B cell (primary cell): ENCODE measurements around the gene MAP3K6. TPM values are rescaled to one million over a fixed set of nuclear protein-coding genes. Genes with fewer than 3 reads are reported as not detected.

Source experiments
- ATAC-seq: fragments of 200-7000 bp; cut with Tn5 transposase; one replicate; pipeline ENCODE4 v1.10.0; 2021; ENCODE audit warnings: low read depth, mild to moderate bottlenecking, moderate number of reproducible peaks, moderate library complexity
- CTCF ChIA-PET: fragments of 350-600 bp; sonication (Branson Sonifier 250); formaldehyde crosslinking; loops from one replicate; lab custom pipeline; 2021; ENCODE audit warnings: antibody characterized with exemption, inconsistent platforms; lab: Charles Lee
- POLR2A ChIA-PET: fragments of 350-600 bp; sonication (Branson Sonifier 250); formaldehyde crosslinking; loops from one replicate; lab custom pipeline; 2021; ENCODE audit warnings: antibody characterized with exemption; lab: Charles Lee
- DNase-seq: peaks from one replicate; pipeline ENCODE4 v3.0.0; 2013
- H2AFZ ChIP-seq: 2 replicates; pipeline ENCODE4 v1.6.1; 2012; ENCODE audit warnings: mild to moderate bottlenecking, low read depth, low read length; ENCODE audit not compliant: insufficient read depth, poor library complexity, severe bottlenecking
- H3K27ac ChIP-seq, 2 donors: 1 replicate in 1 of 2; 2 replicates in 1 of 2; pipeline ENCODE4 v1.5.1; 2012 to 2013; ENCODE audit warnings: low read length in 2 of 2, mild to moderate bottlenecking in 2 of 2, moderate library complexity in 1 of 2
- H3K27me3 ChIP-seq, 4 experiments: fragments of 200-600 bp in 1 of 4; sonication (generic) in 1 of 4; replicated peaks in 1 of 4; 1 replicate in 2 of 4; 2 replicates in 2 of 4; pipeline versions ENCODE4 v1.6.1 to v1.7.0; 2013 to 2016; ENCODE audit warnings: low read length in 3 of 4, mild to moderate bottlenecking in 2 of 4, mixed read lengths in 1 of 4, moderate library complexity in 1 of 4; ENCODE audit not compliant: insufficient read depth in 4 of 4, control insufficient read depth in 3 of 4; ENCODE audit errors: control extremely low read depth in 1 of 4
- H3K36me3 ChIP-seq, 2 experiments: replicated peaks in 1 of 2; 1 replicate in 1 of 2; 2 replicates in 1 of 2; pipeline versions ENCODE4 v1.6.1 to v1.7.1; 2013; ENCODE audit warnings: low read length in 1 of 2; ENCODE audit not compliant: insufficient read depth in 2 of 2, control insufficient read depth in 1 of 2; ENCODE audit errors: control extremely low read depth in 1 of 2, extremely low read depth in 1 of 2
- H3K4me1 ChIP-seq, 2 donors: fragments of 200-600 bp in 1 of 2; sonication (generic) in 1 of 2; 1 replicate in 1 of 2; 2 replicates in 1 of 2; pipeline versions ENCODE4 v1.5.1 to v1.6.1; 2013 to 2017; ENCODE audit warnings: low read length in 2 of 2; ENCODE audit not compliant: control insufficient read depth in 2 of 2, insufficient read depth in 2 of 2
- H3K4me2 ChIP-seq: replicated peaks from 2 replicates; pipeline ENCODE3; 2012; ENCODE audit warnings: mild to moderate bottlenecking, low read depth, low read length; ENCODE audit not compliant: poor library complexity, severe bottlenecking
- H3K4me3 ChIP-seq, 5 experiments: fragments of 200-600 bp in 1 of 5; sonication (generic) in 1 of 5; 1 replicate in 3 of 5; 2 replicates in 2 of 5; pipeline versions ENCODE4 v1.5.1 to v1.7.0; 2011 to 2016; ENCODE audit warnings: low read length in 4 of 5, mild to moderate bottlenecking in 4 of 5, low read depth in 2 of 5, control low read depth in 1 of 5, moderate library complexity in 1 of 5; ENCODE audit not compliant: insufficient read depth in 1 of 5; ENCODE audit errors: control extremely low read depth in 1 of 5, extremely low read depth in 1 of 5
- H3K79me2 ChIP-seq: fragments of 200-600 bp; sonication (generic); one replicate; pipeline ENCODE4 v1.6.0; 2016; ENCODE audit warnings: low read length; ENCODE audit not compliant: control insufficient read depth, insufficient read depth
- H3K9ac ChIP-seq: fragments of 200-600 bp; sonication (generic); 2 replicates; pipeline ENCODE4 v1.6.1; 2017; ENCODE audit warnings: mild to moderate bottlenecking, low read length, moderate library complexity
- H3K9me3 ChIP-seq, 3 donors: one replicate each; pipeline versions ENCODE4 v1.6.1 to v1.7.1; 2013; ENCODE audit warnings: low read length in 2 of 3; ENCODE audit not compliant: control insufficient read depth in 2 of 3, insufficient read depth in 1 of 3; ENCODE audit errors: control extremely low read depth in 1 of 3
- H4K20me1 ChIP-seq: 2 replicates; pipeline ENCODE4 v1.6.0; 2012; ENCODE audit warnings: mild to moderate bottlenecking, low read length; ENCODE audit not compliant: insufficient read depth, control insufficient read depth, poor library complexity, severe bottlenecking
- H3K27ac Mint-ChIP-seq: one replicate; pipeline ENCODE4 v1.8.0; 2021; ENCODE audit warnings: mixed read lengths
- H3K27me3 Mint-ChIP-seq: one replicate; pipeline ENCODE4 v1.8.0; 2021; ENCODE audit warnings: mixed read lengths
- H3K4me1 Mint-ChIP-seq: one replicate; pipeline ENCODE4 v1.8.0; 2021; ENCODE audit warnings: mixed read lengths
- H3K4me3 Mint-ChIP-seq: one replicate; pipeline ENCODE4 v1.8.0; 2021; ENCODE audit warnings: mixed read lengths
- H3K9me3 Mint-ChIP-seq: one replicate; pipeline ENCODE4 v1.8.0; 2022; ENCODE audit warnings: mixed read lengths; ENCODE audit not compliant: insufficient read depth
- EZH2 ChIP-seq: IDR thresholded peaks from 2 replicates; pipeline ENCODE4 v1.6.1; 2012; ENCODE audit warnings: borderline replicate concordance, low read depth, mild to moderate bottlenecking, moderate library complexity, low read length; ENCODE audit not compliant: insufficient read depth, poor library complexity, severe bottlenecking
- WGBS: methylation state at CpG from one replicate; pipeline ENCODE4 v1.1.5; 2013; ENCODE audit warnings: missing lambda C conversion rate; ENCODE audit not compliant: insufficient coverage; 5-methylcytosine and 5-hydroxymethylcytosine counted together
- intact Hi-C: fragments of 100-400 bp; cut with micrococcal nuclease; formaldehyde crosslinking; loops from one replicate; pipeline ENCODE4 v1.10.0; 2022
- polyA plus RNA-seq: library from polyadenylated mRNA; depleted of rRNA; stranded (reverse); fragments of >200 nt; gene quantifications from 2 replicates; pipeline ENCODE4 v1.2.3, GENCODE V29; 2012
- total RNA-seq, 2 donors: library from RNA; stranded (reverse); fragments of 120-200 nt in 1 of 2; gene quantifications; 1 replicate in 1 of 2; 2 replicates in 1 of 2; pipeline versions ENCODE4 v1.2.3 to v1.2.4, GENCODE V29; 2013 to 2022
- TF ChIP-seq, protein P1 (sequence below): fragments of 200-600 bp; IDR thresholded peaks from one replicate; pipeline ENCODE4 v1.8.0; 2022; ENCODE audit warnings: antibody characterized with exemption, mild to moderate bottlenecking

Gene MAP3K6
- total and polyA plus RNA-seq, 2 donors (not counting 1 experiment from before 2014, with no cell fraction given), result 9.4 to 11.0 TPM

DNA sequence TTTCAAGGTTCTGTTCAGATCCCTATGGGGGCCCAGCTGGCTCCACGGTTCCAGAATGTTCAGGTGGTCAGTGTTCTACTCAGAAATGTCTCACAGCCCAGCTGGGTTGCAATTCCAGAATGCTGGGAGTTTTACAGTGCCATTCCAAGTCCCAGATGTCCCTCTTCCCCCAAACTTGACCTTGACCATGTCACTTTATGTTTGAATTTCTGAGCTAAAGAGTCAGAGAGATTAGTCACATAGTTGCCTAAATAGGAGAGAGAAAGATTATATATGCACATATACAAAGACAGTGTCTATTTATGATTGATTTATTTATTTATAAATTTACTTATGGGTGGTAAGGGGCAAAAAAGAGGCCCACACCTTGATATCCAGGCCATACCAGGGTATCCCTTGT, 28.2 kb upstream of the MAP3K6 start:
- Histone ChIP-seq H3K4me3 (no peak overlapping the region), H3K27ac (no peak overlapping the region), H4K20me1 (no peaks in the 10 kb centered on the region), H3K27me3 (no peaks in the 10 kb centered on the region), H3K79me2 (no peaks in the 10 kb centered on the region), H3K4me2 (no peak overlapping the region), H3K9ac (no peak overlapping the region), H2AFZ (no peak overlapping the region), H3K9me3 (no peaks in the 10 kb centered on the region), H3K4me1 (peaks cover 12 to 24% of the 10 kb centered on the region in 2 donors), H3K36me3 (no peaks in the 10 kb centered on the region)
- ATAC-seq, result no peak
- intact Hi-C loops, result loop anchor here (1.0 to 10.0 kb wide), 4 partner anchors 95 to 350 kb away; partner anchors contain the start of gene WDTC1
- H3K4me3 Mint-ChIP-seq, result peak overlapping the region; percentile 23
- no peaks in the 10 kb centered on the region for H3K9me3 Mint-ChIP-seq
- CTCF ChIA-PET, result interaction anchor here (0.6 to 7.8 kb wide), 57 partner anchors 8 to 350 kb away, joined by 3 to 402 read pairs (median 5); partner anchors contain the start of genes AHDC1, CD164L2, FCN3 and IFI6
- DNase-seq, result no peak
- POLR2A ChIA-PET, result interaction anchor here (0.6 to 3.1 kb wide), 5 partner anchors 37 to 248 kb away, joined by 3 to 13 read pairs (median 3); no protein-coding TSS in a partner anchor
- H3K4me1 Mint-ChIP-seq, result peaks cover 21% of the 10 kb centered on the region
- no peaks in the 10 kb centered on the region for H3K27me3 Mint-ChIP-seq
- no peak for TF ChIP-seq EZH2
- TF ChIP-seq, protein P1, sequence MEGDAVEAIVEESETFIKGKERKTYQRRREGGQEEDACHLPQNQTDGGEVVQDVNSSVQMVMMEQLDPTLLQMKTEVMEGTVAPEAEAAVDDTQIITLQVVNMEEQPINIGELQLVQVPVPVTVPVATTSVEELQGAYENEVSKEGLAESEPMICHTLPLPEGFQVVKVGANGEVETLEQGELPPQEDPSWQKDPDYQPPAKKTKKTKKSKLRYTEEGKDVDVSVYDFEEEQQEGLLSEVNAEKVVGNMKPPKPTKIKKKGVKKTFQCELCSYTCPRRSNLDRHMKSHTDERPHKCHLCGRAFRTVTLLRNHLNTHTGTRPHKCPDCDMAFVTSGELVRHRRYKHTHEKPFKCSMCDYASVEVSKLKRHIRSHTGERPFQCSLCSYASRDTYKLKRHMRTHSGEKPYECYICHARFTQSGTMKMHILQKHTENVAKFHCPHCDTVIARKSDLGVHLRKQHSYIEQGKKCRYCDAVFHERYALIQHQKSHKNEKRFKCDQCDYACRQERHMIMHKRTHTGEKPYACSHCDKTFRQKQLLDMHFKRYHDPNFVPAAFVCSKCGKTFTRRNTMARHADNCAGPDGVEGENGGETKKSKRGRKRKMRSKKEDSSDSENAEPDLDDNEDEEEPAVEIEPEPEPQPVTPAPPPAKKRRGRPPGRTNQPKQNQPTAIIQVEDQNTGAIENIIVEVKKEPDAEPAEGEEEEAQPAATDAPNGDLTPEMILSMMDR, result no peak
- 100% methylated on average over 1 of the region's 1 CpG for whole genome bisulfite sequencing
- H3K27ac Mint-ChIP-seq, result peak overlapping the region; percentile 26

GRCh38 chr1:27394282-27394658, 27.5 kb upstream of the MAP3K6 start:
- intact Hi-C loops, result loop anchor here (2.0 to 10.0 kb wide), 2 partner anchors 159 to 349 kb away; partner anchors contain the start of gene WDTC1
- Histone ChIP-seq H3K4me3 (no peak overlapping the region), H3K4me2 (no peak overlapping the region), H3K36me3 (no peaks in the 10 kb centered on the region), H3K9ac (no peak overlapping the region), H3K4me1 (peaks cover 12 to 24% of the 10 kb centered on the region in 2 donors), H3K27me3 (no peaks in the 10 kb centered on the region), H2AFZ (no peak overlapping the region), H4K20me1 (no peaks in the 10 kb centered on the region), H3K27ac (no peak overlapping the region), H3K9me3 (no peaks in the 10 kb centered on the region), H3K79me2 (no peaks in the 10 kb centered on the region)
- H3K27ac Mint-ChIP-seq, result no peak overlapping the region
- TF ChIP-seq, protein P1, result no peak
- no peak for TF ChIP-seq EZH2
- DNase-seq (no peak), ATAC-seq (no peak)
- no peaks in the 10 kb centered on the region for H3K9me3 Mint-ChIP-seq
- H3K4me3 Mint-ChIP-seq, result peak overlapping the region; percentile 26
- WGBS, result 98% methylated on average over 9 of the region's 9 CpGs
- no peaks in the 10 kb centered on the region for H3K27me3 Mint-ChIP-seq
- ChIA-PET CTCF (interaction anchor here (0.6 to 7.8 kb wide), 35 partner anchors 9 to 350 kb away, joined by 3 to 402 read pairs (median 6); partner anchors contain the start of genes AHDC1, MAP3K6, SYTL1 and TMEM222), POLR2A (interaction anchor here (0.6 to 3.1 kb wide), 2 partner anchors 94 to 249 kb away, joined by 3 to 13 read pairs; no protein-coding TSS in a partner anchor)
- H3K4me1 Mint-ChIP-seq, result peaks cover 19% of the 10 kb centered on the region
